Glutamatergic neuron (in vitro differentiated cells): ENCODE data around the gene OR10P1. TPM values are rescaled to one million over a fixed set of nuclear protein-coding genes. Genes with fewer than 3 reads are reported as not detected.

Source experiments
- DNase-seq: peaks from one replicate; pipeline ENCODE4 v3.0.0; 2022
- H3K27ac Mint-ChIP-seq: one replicate; pipeline ENCODE4 v1.8.0; 2020; ENCODE audit warnings: mild to moderate bottlenecking, mixed read lengths, inconsistent platforms; ENCODE audit not compliant: unreplicated experiment
- H3K27me3 Mint-ChIP-seq: one replicate; pipeline ENCODE4 v1.8.0; 2020; ENCODE audit warnings: mild to moderate bottlenecking, moderate library complexity, mixed read lengths, inconsistent platforms; ENCODE audit not compliant: unreplicated experiment
- H3K36me3 Mint-ChIP-seq: one replicate; pipeline ENCODE4 v1.8.0; 2020; ENCODE audit warnings: mild to moderate bottlenecking, mixed read lengths, inconsistent platforms; ENCODE audit not compliant: unreplicated experiment
- H3K4me1 Mint-ChIP-seq: one replicate; pipeline ENCODE4 v1.8.0; 2020; ENCODE audit warnings: mild to moderate bottlenecking, low read depth, mixed read lengths, inconsistent platforms; ENCODE audit not compliant: unreplicated experiment
- H3K4me3 Mint-ChIP-seq: one replicate; pipeline ENCODE4 v1.8.0; 2020; ENCODE audit warnings: mild to moderate bottlenecking, mixed read lengths, inconsistent platforms; ENCODE audit not compliant: unreplicated experiment
- H3K9me3 Mint-ChIP-seq: one replicate; pipeline ENCODE4 v1.8.0; 2020; ENCODE audit warnings: mild to moderate bottlenecking, moderate library complexity, mixed read lengths, inconsistent platforms; ENCODE audit not compliant: unreplicated experiment
- total RNA-seq: library from RNA; stranded (reverse); fragmentation: NEBNext Ultra II Directional; extraction: Animal tissue kit (Norgen Biotek cat#: 25700); gene quantifications from one replicate; pipeline ENCODE4 v1.2.1, GENCODE V29; 2021; ENCODE audit not compliant: unreplicated experiment
- TF ChIP-seq, protein P1 (sequence below): fragments of 200-600 bp; sonication (generic); IDR thresholded peaks from one replicate; pipeline ENCODE4 v1.5.0; 2021; ENCODE audit not compliant: partially characterized antibody, unreplicated experiment

Gene OR10P1
- total RNA-seq, 1 donor from 2014 or later: not detected

DNA sequence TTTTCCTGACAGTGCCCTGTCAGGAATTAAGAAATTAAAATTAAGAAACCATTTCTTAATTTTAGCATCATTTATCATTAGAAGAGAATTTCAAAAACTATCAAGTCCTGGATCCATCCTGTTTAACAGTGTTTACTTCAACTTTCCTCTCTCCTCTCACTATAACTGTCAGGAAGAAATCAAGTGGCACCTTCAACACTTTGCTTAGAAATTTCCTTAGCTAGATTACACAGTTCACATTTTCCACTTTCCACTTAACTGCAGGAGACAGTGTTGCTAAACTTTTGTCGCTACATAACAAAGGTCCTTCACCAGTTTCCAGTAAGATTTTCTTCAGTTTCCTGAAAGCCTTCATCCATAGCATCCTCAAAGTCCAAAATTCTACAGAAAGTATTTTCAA is 21.9 kb upstream of the OR10P1 start:
- TF ChIP-seq, protein P1, sequence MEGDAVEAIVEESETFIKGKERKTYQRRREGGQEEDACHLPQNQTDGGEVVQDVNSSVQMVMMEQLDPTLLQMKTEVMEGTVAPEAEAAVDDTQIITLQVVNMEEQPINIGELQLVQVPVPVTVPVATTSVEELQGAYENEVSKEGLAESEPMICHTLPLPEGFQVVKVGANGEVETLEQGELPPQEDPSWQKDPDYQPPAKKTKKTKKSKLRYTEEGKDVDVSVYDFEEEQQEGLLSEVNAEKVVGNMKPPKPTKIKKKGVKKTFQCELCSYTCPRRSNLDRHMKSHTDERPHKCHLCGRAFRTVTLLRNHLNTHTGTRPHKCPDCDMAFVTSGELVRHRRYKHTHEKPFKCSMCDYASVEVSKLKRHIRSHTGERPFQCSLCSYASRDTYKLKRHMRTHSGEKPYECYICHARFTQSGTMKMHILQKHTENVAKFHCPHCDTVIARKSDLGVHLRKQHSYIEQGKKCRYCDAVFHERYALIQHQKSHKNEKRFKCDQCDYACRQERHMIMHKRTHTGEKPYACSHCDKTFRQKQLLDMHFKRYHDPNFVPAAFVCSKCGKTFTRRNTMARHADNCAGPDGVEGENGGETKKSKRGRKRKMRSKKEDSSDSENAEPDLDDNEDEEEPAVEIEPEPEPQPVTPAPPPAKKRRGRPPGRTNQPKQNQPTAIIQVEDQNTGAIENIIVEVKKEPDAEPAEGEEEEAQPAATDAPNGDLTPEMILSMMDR: no peak
- peaks cover 2% of the 10 kb centered on the region for H3K27me3 Mint-ChIP-seq
- H3K9me3 Mint-ChIP-seq: peaks cover 9% of the 10 kb centered on the region
- H3K27ac Mint-ChIP-seq: no peak overlapping the region
- no peak overlapping the region for H3K4me3 Mint-ChIP-seq
- peaks cover 34% of the 10 kb centered on the region for H3K36me3 Mint-ChIP-seq
- no peak for DNase-seq
- no peaks in the 10 kb centered on the region for H3K4me1 Mint-ChIP-seq

DNA sequence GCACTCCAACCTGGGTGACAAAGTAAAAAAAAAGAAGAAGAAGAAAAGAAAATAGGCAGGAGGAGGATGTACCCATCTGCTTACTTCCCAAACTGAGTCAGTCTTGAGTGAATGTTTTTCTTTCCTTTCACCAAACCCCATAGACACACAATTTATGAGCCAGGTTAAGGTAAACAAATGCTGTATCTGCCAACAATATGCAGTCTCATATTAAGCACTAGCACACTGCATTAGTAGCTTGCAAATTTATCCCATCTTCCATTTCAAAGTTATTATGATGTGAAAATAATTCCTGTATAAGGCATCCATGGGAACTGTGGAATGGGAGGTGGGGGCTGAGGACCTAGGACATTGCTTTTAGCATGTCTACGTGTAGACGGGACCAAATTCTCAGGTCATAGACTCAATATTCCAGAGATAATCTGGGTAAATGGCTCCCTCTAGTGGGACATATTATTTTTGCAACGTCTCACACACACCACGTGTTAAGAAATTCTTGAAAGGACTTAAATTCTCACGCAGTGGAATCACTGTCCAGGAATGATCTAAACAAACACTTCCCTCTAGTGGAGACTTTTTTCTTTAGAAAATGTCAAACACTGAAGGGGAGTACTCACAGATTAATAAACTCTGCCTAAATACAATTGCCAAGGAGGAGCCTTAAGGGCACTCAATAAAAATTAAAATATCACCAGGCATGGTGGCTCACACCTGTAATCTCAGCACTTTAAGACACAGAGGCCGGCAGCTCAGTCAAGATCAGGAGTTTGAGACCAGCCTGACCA is 17.1 kb upstream of the OR10P1 start:
- Mint-ChIP-seq H3K27ac (no peak overlapping the region), H3K27me3 (no peaks in the 10 kb centered on the region), H3K4me1 (peaks cover 2% of the 10 kb centered on the region), H3K36me3 (peaks cover 28% of the 10 kb centered on the region), H3K9me3 (peaks cover 9% of the 10 kb centered on the region), H3K4me3 (no peak overlapping the region)
- DNase-seq: no peak
- TF ChIP-seq, protein P1: peak; percentile 98

DNA sequence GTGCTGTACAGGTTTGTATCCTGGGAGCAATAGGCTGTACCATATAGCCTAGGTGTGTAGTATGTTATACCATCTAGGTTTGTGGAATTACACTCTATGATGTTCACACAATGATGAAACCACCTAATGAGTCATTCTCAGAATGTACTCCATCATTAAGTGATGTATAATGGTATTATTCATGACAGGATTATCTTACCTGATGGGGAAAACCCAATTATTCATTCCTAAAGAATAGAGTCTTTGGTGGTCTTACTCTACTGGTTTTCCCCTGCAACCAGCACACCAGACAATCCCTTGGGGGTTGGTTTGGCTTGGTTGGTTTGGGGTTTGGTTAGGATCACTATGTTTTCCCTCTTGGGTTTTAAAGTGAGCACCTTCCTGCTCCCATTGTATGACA is 12.6 kb upstream of the OR10P1 start:
- Mint-ChIP-seq H3K4me1 (peaks cover 2% of the 10 kb centered on the region), H3K4me3 (no peak overlapping the region), H3K36me3 (no peaks in the 10 kb centered on the region), H3K27ac (no peak overlapping the region), H3K27me3 (no peaks in the 10 kb centered on the region), H3K9me3 (no peaks in the 10 kb centered on the region)
- no peak for DNase-seq
- TF ChIP-seq, protein P1: no peak

DNA sequence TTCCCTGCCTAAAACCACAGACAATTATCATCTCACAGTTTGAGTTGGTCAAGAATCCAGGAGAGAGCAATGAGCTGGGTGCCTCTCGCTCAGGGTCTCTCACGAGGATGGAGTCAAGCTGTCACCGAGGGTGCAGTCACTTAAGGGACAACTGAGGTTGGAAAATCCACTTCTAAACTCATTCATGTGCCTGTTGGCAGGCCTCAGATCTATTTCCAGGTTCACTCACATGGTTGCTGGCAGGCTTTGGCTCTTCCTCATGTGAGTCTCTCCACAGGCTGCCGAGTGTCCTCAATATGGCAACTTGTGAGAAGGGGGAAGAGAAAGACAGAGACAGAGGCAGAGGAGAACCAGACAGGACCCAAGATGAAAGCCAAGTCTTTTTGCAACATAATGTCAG is 10.5 kb upstream of the OR10P1 start:
- H3K4me1 Mint-ChIP-seq: peaks cover 2% of the 10 kb centered on the region
- DNase-seq: no peak
- no peaks in the 10 kb centered on the region for H3K9me3 Mint-ChIP-seq
- TF ChIP-seq, protein P1: no peak
- no peak overlapping the region for H3K4me3 Mint-ChIP-seq
- H3K27ac Mint-ChIP-seq: no peak overlapping the region
- no peaks in the 10 kb centered on the region for H3K36me3 Mint-ChIP-seq
- H3K27me3 Mint-ChIP-seq: no peaks in the 10 kb centered on the region

DNA sequence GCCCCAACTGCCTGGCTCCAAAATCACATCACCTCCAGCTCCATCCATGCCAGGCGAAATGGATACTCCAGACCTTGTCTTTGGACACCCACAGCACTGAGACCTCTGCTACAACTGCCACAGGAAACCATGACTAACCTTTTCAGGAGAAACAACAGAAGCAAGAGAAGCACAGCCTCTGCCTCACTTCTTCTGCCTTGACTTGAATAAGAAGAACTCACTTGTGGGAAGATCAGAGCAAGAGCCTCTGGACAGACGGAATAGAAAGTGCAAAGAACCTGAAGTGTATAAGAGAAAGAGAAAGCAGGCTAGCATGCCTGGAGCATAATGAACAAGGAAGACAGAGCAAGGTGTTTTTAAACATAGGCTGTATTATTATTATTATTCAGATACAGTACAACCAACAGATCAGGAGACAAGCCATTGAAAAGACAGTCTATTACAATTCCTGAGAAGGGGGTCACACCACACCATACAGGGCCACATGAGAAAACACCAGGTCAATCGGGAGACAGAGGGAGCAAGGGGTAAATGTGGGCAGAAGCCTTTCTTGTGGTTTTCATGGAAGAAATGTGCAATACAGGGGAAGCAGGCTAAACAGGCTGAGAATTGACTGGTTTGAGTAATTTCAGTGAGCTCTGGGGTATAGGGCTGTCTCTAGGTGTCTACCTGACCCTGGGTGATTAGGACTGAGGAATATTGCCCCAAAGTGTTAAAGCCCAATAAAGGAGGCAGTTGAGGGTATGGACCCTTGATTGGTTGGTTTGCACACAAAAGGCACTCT is 7.4 kb upstream of the OR10P1 start:
- Mint-ChIP-seq H3K27me3 (peaks cover 1% of the 10 kb centered on the region), H3K4me1 (no peaks in the 10 kb centered on the region), H3K36me3 (no peaks in the 10 kb centered on the region), H3K9me3 (peaks cover 4% of the 10 kb centered on the region), H3K27ac (no peak overlapping the region), H3K4me3 (no peak overlapping the region)
- TF ChIP-seq, protein P1: no peak
- no peak for DNase-seq
